Measurements from ENCODE around the gene BCAT1.
A peak's percentile ranks its signal among the peaks of the same experiment; 100 is the strongest.
"Not testable (repeated sequence)": the region's sequence is repeated elsewhere in the genome, so short reads cannot be mapped to it uniquely, and the experiment has no call there.

BCAT1 gene

DNA sequence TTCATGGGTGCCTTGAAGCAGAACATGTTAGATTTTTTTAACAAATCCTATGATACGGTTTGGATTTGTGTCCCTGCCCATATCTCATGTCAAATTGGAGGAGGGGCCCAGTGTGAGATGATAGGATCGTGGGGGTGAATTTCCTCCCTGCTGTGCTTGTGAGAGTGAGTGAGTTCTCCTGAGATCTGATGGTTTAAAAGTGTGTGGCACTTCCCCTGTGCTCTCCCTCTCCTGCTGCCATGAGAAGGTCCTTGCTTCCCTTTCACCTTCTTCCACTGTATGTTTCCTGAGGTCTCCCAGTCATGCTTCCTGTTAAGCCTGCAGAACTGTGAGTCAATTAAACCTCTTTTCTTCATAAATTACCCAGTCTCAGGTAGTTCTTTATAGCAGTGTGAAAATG, 97.0 kb downstream of the BCAT1 start:
- peak; percentile 21 for DNase-seq

- no peak for DNase-seq
Observed at GRCh38 chr12:24851341-24851740, 97.6 kb downstream of the BCAT1 start.

- no peak for DNase-seq
Observed at GRCh38 chr12:24850496-24850895, 98.4 kb downstream of the BCAT1 start.

DNA sequence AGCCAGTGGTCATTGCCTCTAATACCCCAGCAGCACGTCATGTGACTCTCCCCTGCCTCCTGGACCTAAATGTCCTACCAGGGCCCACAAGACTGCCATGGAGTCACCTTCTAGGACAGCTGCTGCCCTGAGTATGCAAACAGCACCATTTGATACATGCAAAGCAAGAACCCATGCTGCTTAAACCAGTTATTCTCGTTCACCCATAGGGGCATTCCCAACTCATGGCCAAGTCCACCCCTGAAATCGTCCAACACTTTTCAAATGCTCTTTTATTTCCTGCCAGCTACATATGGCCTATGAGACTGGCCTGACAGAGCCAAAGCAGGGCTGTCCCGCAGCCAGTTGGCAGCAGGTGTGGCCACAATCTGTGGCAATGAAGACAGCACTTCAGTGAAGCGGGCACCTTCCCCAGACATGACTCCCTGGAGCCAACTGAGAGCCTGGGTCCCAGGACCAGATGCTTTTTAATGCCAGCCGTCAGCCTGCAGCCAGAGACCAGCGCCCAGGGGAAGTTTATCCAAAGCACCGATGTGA, 99.9 kb downstream of the BCAT1 start:
- DNase-seq: no peak

GRCh38 chr12:24846689-24847088, 102.2 kb downstream of the BCAT1 start:
- DNase-seq: no peak

DNA sequence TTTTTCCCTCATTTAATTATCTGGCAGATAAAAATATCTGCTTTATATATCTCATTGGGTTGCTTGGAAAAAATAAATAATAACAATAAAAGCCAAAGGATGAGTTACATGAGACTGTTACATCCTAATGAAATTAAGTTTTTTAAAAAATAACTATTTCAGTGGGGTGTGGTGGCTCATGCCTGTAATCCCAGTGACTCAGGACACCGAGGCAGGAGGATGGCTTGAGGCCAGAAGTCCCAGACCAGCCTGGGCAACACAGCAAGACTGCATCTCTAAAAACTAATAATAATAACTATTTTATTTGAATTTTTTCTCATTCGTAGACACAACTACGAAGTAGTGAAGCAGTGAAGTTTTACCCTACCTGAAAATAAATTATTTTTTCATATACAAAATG, 103.3 kb downstream of the BCAT1 start:
- DNase-seq: no peak

DNA sequence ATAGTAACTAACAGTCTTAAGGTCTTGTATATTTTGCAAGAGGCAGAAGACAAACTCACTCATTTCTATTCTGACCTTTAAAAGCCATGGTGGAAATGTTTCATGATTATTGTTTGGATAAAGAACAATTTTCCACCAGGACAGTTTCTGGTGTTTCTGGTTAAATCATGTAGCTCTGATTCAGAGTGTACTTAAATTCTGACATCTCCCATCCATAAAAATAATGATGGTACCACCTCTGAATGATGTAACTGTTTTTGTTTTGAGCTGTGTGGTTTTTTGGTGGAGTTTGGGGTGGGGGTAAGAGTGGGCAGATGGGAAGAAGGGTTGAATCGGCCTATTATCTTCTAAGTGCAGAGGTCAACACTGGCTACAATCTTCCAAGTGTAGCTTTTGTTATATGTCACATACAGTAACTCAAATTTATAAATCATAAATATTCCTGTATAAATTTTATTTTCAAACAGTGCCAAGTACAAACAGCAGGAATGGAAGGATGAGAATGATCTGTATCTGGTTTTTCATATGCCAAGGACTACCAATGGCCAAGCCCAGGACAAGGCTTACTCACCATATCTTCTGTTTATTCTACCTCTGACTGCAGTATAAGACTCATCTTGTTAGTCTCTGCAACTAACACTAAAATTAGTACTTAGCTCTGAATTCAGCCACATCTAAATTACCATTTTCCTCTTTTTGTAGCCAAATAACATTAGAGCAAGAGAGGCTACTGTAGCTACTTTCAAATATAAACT, 108.7 kb downstream of the BCAT1 start:
- no peak for DNase-seq

- DNase-seq: no peak
Observed at GRCh38 chr12:24839268-24839791, 109.6 kb downstream of the BCAT1 start.

GRCh38 chr12:24838531-24838950, 110.4 kb downstream of the BCAT1 start:
- no peak for DNase-seq

DNA sequence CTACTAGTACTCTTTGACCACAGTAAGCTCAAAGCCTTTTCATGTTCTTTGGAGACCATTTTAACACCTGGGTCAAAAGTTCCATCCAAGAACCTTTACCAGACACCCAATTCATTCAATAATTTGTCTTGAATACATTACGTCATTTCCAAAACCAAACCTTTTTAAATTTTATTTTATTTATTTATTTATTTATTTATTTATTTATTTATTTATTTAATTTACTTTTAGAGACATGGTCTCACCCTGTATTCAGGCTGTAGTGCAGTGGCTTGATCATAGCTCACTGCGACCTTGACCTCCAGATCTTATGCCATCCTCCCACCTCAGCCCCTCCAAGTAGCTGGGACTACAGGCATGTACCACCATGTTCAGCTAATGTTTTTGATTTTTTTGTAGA, 113.5 kb downstream of the BCAT1 start:
- DNase-seq: no peak

GRCh38 chr12:24833513-24833912, 115.4 kb downstream of the BCAT1 start:
- no peak for DNase-seq

- DNase-seq: no peak
Observed at GRCh38 chr12:24823808-24824515, 124.9 kb downstream of the BCAT1 start.

DNA sequence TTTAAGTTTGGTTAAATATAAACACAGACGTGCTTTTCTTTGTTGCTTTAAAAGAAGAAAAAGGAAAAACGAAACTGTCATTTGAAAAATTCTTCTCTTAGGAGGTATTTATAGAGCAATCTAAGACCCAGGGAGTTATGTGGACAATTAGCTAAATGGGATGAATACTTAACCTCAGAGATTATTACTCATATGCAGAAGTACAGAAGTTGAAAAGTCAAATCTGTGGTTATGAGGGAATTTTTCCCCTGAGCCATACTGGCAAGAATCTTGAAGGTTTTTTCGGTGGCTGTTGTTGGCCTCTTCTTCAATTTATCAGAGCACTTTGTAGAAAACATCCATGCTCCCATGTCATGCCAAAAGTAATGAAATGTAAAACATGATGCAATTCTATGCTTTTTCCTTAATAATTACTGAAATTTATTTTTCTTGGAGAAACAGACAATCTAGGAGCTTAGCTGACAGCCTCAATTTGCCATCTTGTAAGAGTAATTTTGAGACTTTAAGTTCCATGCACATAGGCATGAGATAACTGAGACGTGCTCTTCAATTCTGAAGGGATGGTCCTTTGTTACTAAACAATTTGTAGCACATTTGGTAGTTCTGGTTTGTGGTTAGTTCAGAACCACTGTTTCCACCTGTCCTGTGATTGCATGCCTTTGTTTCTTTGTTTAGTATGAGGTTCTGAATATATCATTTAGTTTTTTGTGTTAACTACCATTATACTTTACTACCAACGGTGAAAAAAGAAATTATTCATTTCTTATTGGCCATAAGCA, 126.6 kb downstream of the BCAT1 start:
- no peak for DNase-seq

- DNase-seq: no peak
Observed at GRCh38 chr12:24821691-24822090, 127.2 kb downstream of the BCAT1 start.

- DNase-seq: no peak
Observed at GRCh38 chr12:24820872-24821271, 128.0 kb downstream of the BCAT1 start.

DNA sequence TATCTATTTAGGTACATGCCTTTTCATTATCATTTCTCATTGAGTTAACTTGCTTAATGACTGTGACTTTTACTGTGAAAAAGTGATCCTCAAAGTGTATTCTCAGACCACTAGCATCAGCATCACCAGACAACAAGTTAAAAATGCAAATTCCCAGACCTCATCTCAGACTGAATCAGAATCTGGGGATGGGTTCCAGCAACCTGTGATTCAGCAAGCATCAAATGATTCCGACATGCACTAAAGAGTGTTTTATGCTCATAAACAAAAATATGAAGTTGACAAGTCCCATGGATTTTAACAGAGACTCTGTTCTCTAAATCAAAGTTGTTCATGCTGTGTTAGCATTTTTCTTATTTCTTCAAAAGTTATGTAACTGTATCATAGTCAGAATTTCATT, 130.6 kb downstream of the BCAT1 start:
- DNase-seq: no peak

DNA sequence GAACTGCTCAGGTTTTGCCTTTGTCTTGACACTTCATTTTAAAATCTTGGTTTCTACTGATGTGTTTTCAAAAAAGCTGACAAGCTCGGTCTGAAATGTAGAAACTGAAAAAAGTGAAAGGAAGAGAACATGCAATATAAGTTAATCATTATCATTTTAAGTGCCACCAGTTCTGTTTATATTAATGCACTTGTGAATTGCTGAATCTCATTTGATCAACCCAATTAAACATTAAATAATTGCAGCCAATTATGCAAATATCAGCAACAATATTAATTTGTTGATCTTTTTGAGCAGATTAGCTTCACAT, 133.8 kb downstream of the BCAT1 start:
- DNase-seq: no peak

GRCh38 chr12:24814379-24815113, 134.4 kb downstream of the BCAT1 start:
- no peak for DNase-seq

GRCh38 chr12:24810378-24810777, 138.5 kb downstream of the BCAT1 start:
- no peak for DNase-seq

GRCh38 chr12:24809306-24809705, 139.6 kb downstream of the BCAT1 start:
- DNase-seq: not testable (repeated sequence)

- no peak for DNase-seq
Observed at GRCh38 chr12:24808651-24809050, 140.2 kb downstream of the BCAT1 start.

- no peak for DNase-seq
Observed at GRCh38 chr12:24806386-24806785, 142.5 kb downstream of the BCAT1 start.
